HEK293 (cell line): ENCODE data around the gene UBALD2.
A peak's percentile ranks its signal among the peaks of the same experiment; 100 is the strongest.

ENCODE experiments used
- BCL11B ChIP-seq: fragments of 450-650 bp; formaldehyde crosslinking; IDR thresholded peaks from 2 replicates; pipeline ENCODE4 v1.5.1; 2016; ENCODE audit warnings: low read depth, missing biosample characterization, missing genetic modification characterization
- SALL2 ChIP-seq: fragments of 450-650 bp; formaldehyde crosslinking; IDR thresholded peaks from 2 replicates; pipeline ENCODE4 v1.5.0; 2017; ENCODE audit warnings: missing biosample characterization, mild to moderate bottlenecking, missing genetic modification characterization, borderline replicate concordance
- SCRT1 ChIP-seq: fragments of 450-650 bp; formaldehyde crosslinking; IDR thresholded peaks from 2 replicates; pipeline ENCODE4 v1.5.1; 2016; ENCODE audit warnings: missing biosample characterization, missing genetic modification characterization, borderline replicate concordance
- SP3 ChIP-seq: fragments of 450-650 bp; formaldehyde crosslinking; IDR thresholded peaks from 2 replicates; pipeline ENCODE4 v1.5.1; 2016; ENCODE audit warnings: missing biosample characterization, missing genetic modification characterization
- SP7 ChIP-seq: fragments of 450-650 bp; formaldehyde crosslinking; IDR thresholded peaks from 2 replicates; pipeline ENCODE4 v1.5.1; 2016; ENCODE audit warnings: missing biosample characterization, missing genetic modification characterization
- ZBTB20 ChIP-seq: fragments of 450-650 bp; formaldehyde crosslinking; IDR thresholded peaks from 2 replicates; pipeline ENCODE4 v1.5.1; 2016; ENCODE audit warnings: missing biosample characterization, missing genetic modification characterization
- ZNF112 ChIP-seq: fragments of 450-650 bp; formaldehyde crosslinking; IDR thresholded peaks from 2 replicates; pipeline ENCODE4 v1.5.0; 2017; ENCODE audit warnings: missing biosample characterization, missing genetic modification characterization
- ZNF114 ChIP-seq: fragments of 450-650 bp; formaldehyde crosslinking; IDR thresholded peaks from 2 replicates; pipeline ENCODE4 v1.5.0; 2017; ENCODE audit warnings: missing biosample characterization, missing genetic modification characterization
- ZNF138 ChIP-seq: fragments of 450-650 bp; formaldehyde crosslinking; IDR thresholded peaks from 2 replicates; pipeline ENCODE4 v1.5.1; 2016; ENCODE audit warnings: missing biosample characterization, missing genetic modification characterization, borderline replicate concordance
- ZNF155 ChIP-seq: fragments of 450-650 bp; formaldehyde crosslinking; IDR thresholded peaks from 2 replicates; pipeline ENCODE4 v1.5.1; 2016; ENCODE audit warnings: missing biosample characterization, missing genetic modification characterization
- ZNF211 ChIP-seq: fragments of 450-650 bp; formaldehyde crosslinking; IDR thresholded peaks from 2 replicates; pipeline ENCODE4 v1.5.1; 2016; ENCODE audit warnings: low read depth, missing biosample characterization, missing genetic modification characterization
- ZNF214 ChIP-seq: fragments of 450-650 bp; formaldehyde crosslinking; IDR thresholded peaks from 2 replicates; pipeline ENCODE4 v1.5.1; 2017; ENCODE audit warnings: missing biosample characterization, mild to moderate bottlenecking, missing genetic modification characterization, borderline replicate concordance
- ZNF239 ChIP-seq: fragments of 450-650 bp; formaldehyde crosslinking; IDR thresholded peaks from 2 replicates; pipeline ENCODE4 v1.5.1; 2016; ENCODE audit warnings: missing biosample characterization, missing genetic modification characterization
- ZNF354C ChIP-seq: fragments of 450-650 bp; formaldehyde crosslinking; IDR thresholded peaks from 2 replicates; pipeline ENCODE4 v1.5.1; 2016; ENCODE audit warnings: missing biosample characterization, missing genetic modification characterization, low read depth, borderline replicate concordance
- ZNF404 ChIP-seq: fragments of 450-650 bp; formaldehyde crosslinking; IDR thresholded peaks from 2 replicates; pipeline ENCODE4 v1.5.1; 2017; ENCODE audit warnings: missing biosample characterization, missing genetic modification characterization
- ZNF416 ChIP-seq: fragments of 450-650 bp; formaldehyde crosslinking; IDR thresholded peaks from 2 replicates; pipeline ENCODE4 v1.5.1; 2016; ENCODE audit warnings: missing biosample characterization, missing genetic modification characterization
- ZNF423 ChIP-seq: fragments of 450-650 bp; formaldehyde crosslinking; IDR thresholded peaks from 2 replicates; pipeline ENCODE4 v1.5.1; 2016; ENCODE audit warnings: missing biosample characterization, missing genetic modification characterization
- ZNF529 ChIP-seq: fragments of 450-650 bp; formaldehyde crosslinking; IDR thresholded peaks from 2 replicates; pipeline ENCODE4 v1.5.1; 2017; ENCODE audit warnings: missing genetic modification characterization, missing biosample characterization; ENCODE audit not compliant: insufficient replicate concordance
- ZNF549 ChIP-seq: fragments of 450-650 bp; IDR thresholded peaks from 2 replicates; pipeline ENCODE4 v1.5.1; 2018; ENCODE audit warnings: missing biosample characterization, missing genetic modification characterization, mild to moderate bottlenecking, inconsistent platforms, moderate library complexity
- ZNF555 ChIP-seq: fragments of 450-650 bp; formaldehyde crosslinking; conservative IDR thresholded peaks from 2 replicates; pipeline ENCODE4 v1.5.1; 2017; ENCODE audit warnings: missing biosample characterization, mild to moderate bottlenecking, missing genetic modification characterization, inconsistent platforms
- ZNF560 ChIP-seq: fragments of 450-650 bp; formaldehyde crosslinking; IDR thresholded peaks from 2 replicates; pipeline ENCODE4 v1.5.1; 2017; ENCODE audit warnings: missing biosample characterization, missing genetic modification characterization, borderline replicate concordance
- ZNF677 ChIP-seq: fragments of 450-650 bp; IDR thresholded peaks from 2 replicates; pipeline ENCODE4 v1.5.0; 2018; ENCODE audit warnings: missing biosample characterization, mild to moderate bottlenecking, missing genetic modification characterization, moderate library complexity
- ZNF792 ChIP-seq: fragments of 450-650 bp; formaldehyde crosslinking; IDR thresholded peaks from 2 replicates; pipeline ENCODE4 v1.5.1; 2016; ENCODE audit warnings: missing biosample characterization, missing genetic modification characterization
- ZNF843 ChIP-seq: fragments of 450-650 bp; formaldehyde crosslinking; IDR thresholded peaks from 2 replicates; pipeline ENCODE4 v1.5.1; 2016; ENCODE audit warnings: missing biosample characterization, missing genetic modification characterization
- ZSCAN30 ChIP-seq: fragments of 450-650 bp; IDR thresholded peaks from 2 replicates; pipeline ENCODE4 v1.5.1; 2018; ENCODE audit warnings: missing biosample characterization, mild to moderate bottlenecking, missing genetic modification characterization, moderate library complexity
- TF ChIP-seq, protein P1 (sequence below): fragments of 450-650 bp; IDR thresholded peaks from 2 replicates; pipeline ENCODE4 v1.5.1; 2018; ENCODE audit warnings: missing biosample characterization, missing genetic modification characterization
- TF ChIP-seq, protein P2 (sequence below): fragments of 450-650 bp; formaldehyde crosslinking; IDR thresholded peaks from 2 replicates; pipeline ENCODE4 v1.5.1; 2016; ENCODE audit warnings: missing biosample characterization, missing genetic modification characterization
- TF ChIP-seq, protein P3 (sequence below): fragments of 450-650 bp; formaldehyde crosslinking; conservative IDR thresholded peaks from 2 replicates; pipeline ENCODE4 v1.5.1; 2016; ENCODE audit warnings: low read depth, missing biosample characterization, missing genetic modification characterization
- TF ChIP-seq, protein P4 (sequence below): fragments of 450-650 bp; formaldehyde crosslinking; IDR thresholded peaks from 2 replicates; pipeline ENCODE4 v1.5.1; 2016; ENCODE audit warnings: missing biosample characterization, missing genetic modification characterization
- TF ChIP-seq, protein P5 (sequence below): fragments of 450-650 bp; formaldehyde crosslinking; IDR thresholded peaks from 2 replicates; pipeline ENCODE4 v1.5.0; 2017; ENCODE audit warnings: missing biosample characterization, missing genetic modification characterization, borderline replicate concordance

The UBALD2 gene

DNA sequence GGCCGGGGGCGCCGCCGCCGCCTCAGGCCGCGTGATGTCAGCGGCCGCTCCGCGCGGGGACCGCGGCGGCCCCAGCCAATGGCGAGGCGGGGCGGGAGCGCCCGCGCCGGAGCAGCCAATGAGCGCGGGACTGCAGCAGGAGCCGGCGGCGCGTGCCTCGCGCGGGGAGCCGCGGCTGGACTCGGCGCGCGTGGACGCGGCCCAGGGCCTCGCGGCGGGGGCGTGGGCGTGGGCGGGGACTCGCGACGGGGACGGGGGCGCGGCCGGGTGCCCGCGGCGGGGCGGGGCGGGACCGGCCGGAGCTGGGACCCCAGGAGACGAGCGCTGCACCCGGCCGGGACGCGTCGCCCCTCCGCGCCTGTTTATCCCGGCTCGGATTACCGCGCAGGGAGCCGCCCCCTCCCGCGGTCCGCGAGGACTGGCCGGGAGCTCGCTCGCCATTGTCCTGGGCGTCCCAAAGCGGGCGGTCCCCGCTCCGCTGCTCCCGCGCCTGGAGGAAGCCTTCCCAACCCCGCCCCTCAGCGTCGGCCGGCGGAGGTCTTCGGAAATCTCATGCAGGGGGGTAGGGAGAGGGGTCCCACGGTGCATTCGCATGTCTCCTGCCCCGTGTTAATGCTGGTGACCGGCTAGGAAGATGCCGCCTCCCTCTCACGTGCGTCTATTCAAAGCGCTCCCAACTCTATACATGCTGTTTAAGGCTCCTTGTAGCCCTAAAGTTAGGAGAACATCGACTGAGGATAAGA, 24.5 kb upstream of the UBALD2 start, which contains the start of gene RNF157 (continued):
- TF ChIP-seq SCRT1 (tag by site-specific recombination) (no peak), ZNF423 (tag by site-specific recombination) (no peak), ZNF677 (tag by site-specific recombination) (no peak), ZNF354C (tag by site-specific recombination) (no peak), ZNF529 (no peak), SP3 (tag by site-specific recombination) (peak; percentile 66), SALL2 (tag by site-specific recombination) (no peak), ZNF555 (tag by site-specific recombination) (no peak), ZNF549 (tag by site-specific recombination) (no peak), ZNF214 (no peak), ZNF211 (tag by site-specific recombination) (no peak), ZNF138 (no peak), ZNF404 (tag by site-specific recombination) (no peak), ZNF114 (tag by site-specific recombination) (no peak), ZNF843 (no peak), BCL11B (no peak), ZNF155 (no peak), ZNF239 (tag by site-specific recombination) (no peak), ZNF792 (no peak), ZNF112 (no peak), ZNF560 (tag by site-specific recombination) (no peak), ZNF416 (tag by site-specific recombination) (no peak), SP7 (tag by site-specific recombination) (peak; percentile 47; the same call in 1 of the 2 replicates), ZSCAN30 (tag by site-specific recombination) (no peak), ZBTB20 (tag by site-specific recombination) (peak; percentile 27; the same call in 1 of the 2 replicates)
- TF ChIP-seq, protein P1, sequence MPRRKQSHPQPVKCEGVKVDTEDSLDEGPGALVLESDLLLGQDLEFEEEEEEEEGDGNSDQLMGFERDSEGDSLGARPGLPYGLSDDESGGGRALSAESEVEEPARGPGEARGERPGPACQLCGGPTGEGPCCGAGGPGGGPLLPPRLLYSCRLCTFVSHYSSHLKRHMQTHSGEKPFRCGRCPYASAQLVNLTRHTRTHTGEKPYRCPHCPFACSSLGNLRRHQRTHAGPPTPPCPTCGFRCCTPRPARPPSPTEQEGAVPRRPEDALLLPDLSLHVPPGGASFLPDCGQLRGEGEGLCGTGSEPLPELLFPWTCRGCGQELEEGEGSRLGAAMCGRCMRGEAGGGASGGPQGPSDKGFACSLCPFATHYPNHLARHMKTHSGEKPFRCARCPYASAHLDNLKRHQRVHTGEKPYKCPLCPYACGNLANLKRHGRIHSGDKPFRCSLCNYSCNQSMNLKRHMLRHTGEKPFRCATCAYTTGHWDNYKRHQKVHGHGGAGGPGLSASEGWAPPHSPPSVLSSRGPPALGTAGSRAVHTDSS (tag by site-specific recombination), result no peak
- TF ChIP-seq, protein P2, sequence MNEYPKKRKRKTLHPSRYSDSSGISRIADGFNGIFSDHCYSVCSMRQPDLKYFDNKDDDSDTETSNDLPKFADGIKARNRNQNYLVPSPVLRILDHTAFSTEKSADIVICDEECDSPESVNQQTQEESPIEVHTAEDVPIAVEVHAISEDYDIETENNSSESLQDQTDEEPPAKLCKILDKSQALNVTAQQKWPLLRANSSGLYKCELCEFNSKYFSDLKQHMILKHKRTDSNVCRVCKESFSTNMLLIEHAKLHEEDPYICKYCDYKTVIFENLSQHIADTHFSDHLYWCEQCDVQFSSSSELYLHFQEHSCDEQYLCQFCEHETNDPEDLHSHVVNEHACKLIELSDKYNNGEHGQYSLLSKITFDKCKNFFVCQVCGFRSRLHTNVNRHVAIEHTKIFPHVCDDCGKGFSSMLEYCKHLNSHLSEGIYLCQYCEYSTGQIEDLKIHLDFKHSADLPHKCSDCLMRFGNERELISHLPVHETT (tag by site-specific recombination), result no peak
- TF ChIP-seq, protein P3, sequence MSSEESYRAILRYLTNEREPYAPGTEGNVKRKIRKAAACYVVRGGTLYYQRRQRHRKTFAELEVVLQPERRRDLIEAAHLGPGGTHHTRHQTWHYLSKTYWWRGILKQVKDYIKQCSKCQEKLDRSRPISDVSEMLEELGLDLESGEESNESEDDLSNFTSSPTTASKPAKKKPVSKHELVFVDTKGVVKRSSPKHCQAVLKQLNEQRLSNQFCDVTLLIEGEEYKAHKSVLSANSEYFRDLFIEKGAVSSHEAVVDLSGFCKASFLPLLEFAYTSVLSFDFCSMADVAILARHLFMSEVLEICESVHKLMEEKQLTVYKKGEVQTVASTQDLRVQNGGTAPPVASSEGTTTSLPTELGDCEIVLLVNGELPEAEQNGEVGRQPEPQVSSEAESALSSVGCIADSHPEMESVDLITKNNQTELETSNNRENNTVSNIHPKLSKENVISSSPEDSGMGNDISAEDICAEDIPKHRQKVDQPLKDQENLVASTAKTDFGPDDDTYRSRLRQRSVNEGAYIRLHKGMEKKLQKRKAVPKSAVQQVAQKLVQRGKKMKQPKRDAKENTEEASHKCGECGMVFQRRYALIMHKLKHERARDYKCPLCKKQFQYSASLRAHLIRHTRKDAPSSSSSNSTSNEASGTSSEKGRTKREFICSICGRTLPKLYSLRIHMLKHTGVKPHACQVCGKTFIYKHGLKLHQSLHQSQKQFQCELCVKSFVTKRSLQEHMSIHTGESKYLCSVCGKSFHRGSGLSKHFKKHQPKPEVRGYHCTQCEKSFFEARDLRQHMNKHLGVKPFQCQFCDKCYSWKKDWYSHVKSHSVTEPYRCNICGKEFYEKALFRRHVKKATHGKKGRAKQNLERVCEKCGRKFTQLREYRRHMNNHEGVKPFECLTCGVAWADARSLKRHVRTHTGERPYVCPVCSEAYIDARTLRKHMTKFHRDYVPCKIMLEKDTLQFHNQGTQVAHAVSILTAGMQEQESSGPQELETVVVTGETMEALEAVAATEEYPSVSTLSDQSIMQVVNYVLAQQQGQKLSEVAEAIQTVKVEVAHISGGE, result no peak
- TF ChIP-seq, protein P4, sequence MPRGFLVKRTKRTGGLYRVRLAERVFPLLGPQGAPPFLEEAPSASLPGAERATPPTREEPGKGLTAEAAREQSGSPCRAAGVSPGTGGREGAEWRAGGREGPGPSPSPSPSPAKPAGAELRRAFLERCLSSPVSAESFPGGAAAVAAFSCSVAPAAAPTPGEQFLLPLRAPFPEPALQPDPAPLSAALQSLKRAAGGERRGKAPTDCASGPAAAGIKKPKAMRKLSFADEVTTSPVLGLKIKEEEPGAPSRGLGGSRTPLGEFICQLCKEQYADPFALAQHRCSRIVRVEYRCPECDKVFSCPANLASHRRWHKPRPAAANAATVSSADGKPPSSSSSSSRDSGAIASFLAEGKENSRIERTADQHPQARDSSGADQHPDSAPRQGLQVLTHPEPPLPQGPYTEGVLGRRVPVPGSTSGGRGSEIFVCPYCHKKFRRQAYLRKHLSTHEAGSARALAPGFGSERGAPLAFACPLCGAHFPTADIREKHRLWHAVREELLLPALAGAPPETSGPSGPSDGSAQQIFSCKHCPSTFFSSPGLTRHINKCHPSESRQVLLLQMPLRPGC (tag by site-specific recombination), result no peak
- TF ChIP-seq, protein P5, sequence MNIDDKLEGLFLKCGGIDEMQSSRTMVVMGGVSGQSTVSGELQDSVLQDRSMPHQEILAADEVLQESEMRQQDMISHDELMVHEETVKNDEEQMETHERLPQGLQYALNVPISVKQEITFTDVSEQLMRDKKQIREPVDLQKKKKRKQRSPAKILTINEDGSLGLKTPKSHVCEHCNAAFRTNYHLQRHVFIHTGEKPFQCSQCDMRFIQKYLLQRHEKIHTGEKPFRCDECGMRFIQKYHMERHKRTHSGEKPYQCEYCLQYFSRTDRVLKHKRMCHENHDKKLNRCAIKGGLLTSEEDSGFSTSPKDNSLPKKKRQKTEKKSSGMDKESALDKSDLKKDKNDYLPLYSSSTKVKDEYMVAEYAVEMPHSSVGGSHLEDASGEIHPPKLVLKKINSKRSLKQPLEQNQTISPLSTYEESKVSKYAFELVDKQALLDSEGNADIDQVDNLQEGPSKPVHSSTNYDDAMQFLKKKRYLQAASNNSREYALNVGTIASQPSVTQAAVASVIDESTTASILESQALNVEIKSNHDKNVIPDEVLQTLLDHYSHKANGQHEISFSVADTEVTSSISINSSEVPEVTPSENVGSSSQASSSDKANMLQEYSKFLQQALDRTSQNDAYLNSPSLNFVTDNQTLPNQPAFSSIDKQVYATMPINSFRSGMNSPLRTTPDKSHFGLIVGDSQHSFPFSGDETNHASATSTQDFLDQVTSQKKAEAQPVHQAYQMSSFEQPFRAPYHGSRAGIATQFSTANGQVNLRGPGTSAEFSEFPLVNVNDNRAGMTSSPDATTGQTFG, result no peak
